Left renal cortex interstitium (tissue), 4 donors: Measurements from ENCODE around the gene FOXC2. TPM values are rescaled to one million over a fixed set of nuclear protein-coding genes. Genes with fewer than 3 reads are reported as not detected.

ENCODE experiments used
- DNase-seq, 4 donors: peaks; one replicate each; pipeline ENCODE4 v3.0.0-alpha.2; 2013; ENCODE audit warnings: low read depth in 4 of 4, low spot score in 2 of 4, missing footprints in 1 of 4
- polyA plus RNA-seq, 4 donors: library from polyadenylated mRNA; unstranded; fragments of 120-200 nt; gene quantifications; one replicate each; pipeline ENCODE4 v1.2.1, GENCODE V29; 2013; ENCODE audit not compliant: insufficient read length in 4 of 4

The FOXC2 gene
- polyA plus RNA-seq, 4 donors = 37.9 to 61.0 (median 46.8) TPM

GRCh38 chr16:86609115-86609514 lies 42.5 kb downstream of the FOXC2 start:
- DNase-seq = no peak

- DNase-seq = no peak
Measured at GRCh38 chr16:86609661-86610060, 43.0 kb downstream of the FOXC2 start.

- no peak for DNase-seq
Measured at GRCh38 chr16:86610779-86611524, 44.3 kb downstream of the FOXC2 start.

- peak in 3 of 4 donors; percentile 66 to 75 (median 71) for DNase-seq
Measured at GRCh38 chr16:86611525-86611855, 44.9 kb downstream of the FOXC2 start.

GRCh38 chr16:86611941-86612340 lies 45.3 kb downstream of the FOXC2 start:
- no peak for DNase-seq

GRCh38 chr16:86614699-86615098 lies 48.1 kb downstream of the FOXC2 start:
- no peak for DNase-seq

- DNase-seq = no peak
Measured at GRCh38 chr16:86616906-86617305, 50.3 kb downstream of the FOXC2 start.

- no peak for DNase-seq
Measured at GRCh38 chr16:86618431-86619238, 52.0 kb downstream of the FOXC2 start.

Other genes starting within 250 kb of the FOXC2 start
- gene FOXF1, start 56.3 kb upstream of the FOXC2 start, polyA plus RNA-seq = under 1 TPM in 2 of 4 donors, not detected in 2; 0.04 to 0.09 TPM
- 10 to 100 TPM; 19.1 to 33.8 (median 28.3) TPM for gene MTHFSD, start 11.6 kb upstream of the FOXC2 start, polyA plus RNA-seq
- gene FOXL1, start 11.7 kb downstream of the FOXC2 start, polyA plus RNA-seq = 10 to 100 TPM; 13.5 to 24.2 (median 19.0) TPM